ENCODE results near the gene ACIN1.

DNA sequence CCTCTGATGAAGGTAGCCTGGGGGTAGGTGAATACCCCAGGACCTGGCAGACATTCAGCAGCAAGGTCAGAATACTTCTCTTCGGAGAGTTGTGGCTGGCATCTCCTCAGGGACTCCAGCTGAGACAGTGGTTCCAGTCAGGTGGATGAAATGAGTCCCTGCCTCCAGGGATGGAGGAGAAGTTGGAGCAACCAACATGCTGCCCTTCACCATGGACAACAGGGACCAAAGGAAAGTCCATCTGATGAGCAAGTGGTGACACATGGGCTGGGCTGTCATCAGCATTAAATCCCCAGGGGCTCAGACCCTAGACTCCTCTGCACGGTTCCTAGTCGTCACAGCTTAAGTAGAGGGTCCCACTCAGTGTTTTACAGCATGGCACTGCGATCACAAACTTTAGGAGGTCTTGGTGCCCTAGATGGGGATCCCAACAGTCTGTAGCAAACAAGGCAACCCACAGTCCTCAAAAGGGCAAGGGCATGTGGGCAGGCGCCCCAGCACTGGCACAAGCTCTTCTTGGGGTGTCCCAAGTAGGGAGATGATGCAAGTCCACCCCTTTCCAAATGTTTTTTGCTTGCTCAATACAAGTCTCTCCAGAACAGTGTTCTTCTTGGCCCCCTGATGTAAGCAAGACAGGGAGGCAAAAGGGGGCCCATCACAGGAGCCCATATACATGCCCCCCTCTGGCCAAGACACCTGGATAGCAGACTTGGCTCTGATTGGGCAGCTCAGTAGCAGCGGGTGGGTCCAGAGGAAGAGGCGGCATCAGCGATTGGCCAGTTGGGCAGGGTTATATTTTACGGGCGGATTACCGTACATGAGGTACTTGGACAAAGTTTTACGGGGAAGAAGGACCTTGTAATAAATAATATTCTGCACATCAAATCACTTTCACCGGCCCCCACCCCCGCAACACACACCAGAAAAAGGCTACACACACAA lies 26.8 kb downstream of the ACIN1 start:
- TF ChIP-seq POLR2AphosphoS5 (IDR thresholded peaks at IDR 0.05; ENCODE audit: low read depth) (no peak), CTCF (conservative IDR thresholded peaks at IDR 0.05; ENCODE audit: low read depth in 2 of 2) (no peak), ETS1 (IDR thresholded peaks at IDR 0.05) (no peak), ZNF331 (CRISPR knock-in tag; IDR thresholded peaks at IDR 0.05; ENCODE audit: low read depth) (no peak), EZH2phosphoT487 (IDR thresholded peaks at IDR 0.05; ENCODE audit: unreplicated experiment) (no peak), EZH2 (IDR thresholded peaks at IDR 0.05; ENCODE audit: low read depth, unreplicated experiment) (no peak), ZNF114 (CRISPR knock-in tag; IDR thresholded peaks at IDR 0.05) (no peak), CREB1 (CRISPR knock-in tag; IDR thresholded peaks at IDR 0.05; ENCODE audit: low read depth) (no peak)
- TF ChIP-seq, protein P1, sequence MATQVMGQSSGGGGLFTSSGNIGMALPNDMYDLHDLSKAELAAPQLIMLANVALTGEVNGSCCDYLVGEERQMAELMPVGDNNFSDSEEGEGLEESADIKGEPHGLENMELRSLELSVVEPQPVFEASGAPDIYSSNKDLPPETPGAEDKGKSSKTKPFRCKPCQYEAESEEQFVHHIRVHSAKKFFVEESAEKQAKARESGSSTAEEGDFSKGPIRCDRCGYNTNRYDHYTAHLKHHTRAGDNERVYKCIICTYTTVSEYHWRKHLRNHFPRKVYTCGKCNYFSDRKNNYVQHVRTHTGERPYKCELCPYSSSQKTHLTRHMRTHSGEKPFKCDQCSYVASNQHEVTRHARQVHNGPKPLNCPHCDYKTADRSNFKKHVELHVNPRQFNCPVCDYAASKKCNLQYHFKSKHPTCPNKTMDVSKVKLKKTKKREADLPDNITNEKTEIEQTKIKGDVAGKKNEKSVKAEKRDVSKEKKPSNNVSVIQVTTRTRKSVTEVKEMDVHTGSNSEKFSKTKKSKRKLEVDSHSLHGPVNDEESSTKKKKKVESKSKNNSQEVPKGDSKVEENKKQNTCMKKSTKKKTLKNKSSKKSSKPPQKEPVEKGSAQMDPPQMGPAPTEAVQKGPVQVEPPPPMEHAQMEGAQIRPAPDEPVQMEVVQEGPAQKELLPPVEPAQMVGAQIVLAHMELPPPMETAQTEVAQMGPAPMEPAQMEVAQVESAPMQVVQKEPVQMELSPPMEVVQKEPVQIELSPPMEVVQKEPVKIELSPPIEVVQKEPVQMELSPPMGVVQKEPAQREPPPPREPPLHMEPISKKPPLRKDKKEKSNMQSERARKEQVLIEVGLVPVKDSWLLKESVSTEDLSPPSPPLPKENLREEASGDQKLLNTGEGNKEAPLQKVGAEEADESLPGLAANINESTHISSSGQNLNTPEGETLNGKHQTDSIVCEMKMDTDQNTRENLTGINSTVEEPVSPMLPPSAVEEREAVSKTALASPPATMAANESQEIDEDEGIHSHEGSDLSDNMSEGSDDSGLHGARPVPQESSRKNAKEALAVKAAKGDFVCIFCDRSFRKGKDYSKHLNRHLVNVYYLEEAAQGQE (IDR thresholded peaks at IDR 0.05; ENCODE audit: unreplicated experiment) = no peak

All from GM23338 (cell line).